Esophagus squamous epithelium (tissue), 5 donors: Measurements from ENCODE around the gene SUPT3H. TPM values are rescaled to one million over a fixed set of nuclear protein-coding genes. Genes with fewer than 3 reads are reported as not detected.

Source experiments
- DNase-seq: peaks from one replicate; lab custom pipeline; 2025; lab: John Stamatoyannopoulos, UW
- H3K27ac ChIP-seq, 4 donors: fragments of 200-600 bp; sonication (generic); one replicate each; pipeline ENCODE4 v1.5.1; 2016 to 2019; ENCODE audit warnings: mild to moderate bottlenecking in 1 of 4
- H3K27me3 ChIP-seq, 4 donors: fragments of 200-600 bp; sonication (generic); 1 replicate in 3 of 4; 2 replicates in 1 of 4; pipeline versions ENCODE4 v1.5.1 to v1.6.0; 2017 to 2021; ENCODE audit warnings: antibody characterized with exemption in 1 of 4
- H3K36me3 ChIP-seq, 3 donors: fragments of 200-600 bp; sonication (generic); one replicate each; pipeline ENCODE4 v1.5.1; 2016 to 2019
- H3K4me1 ChIP-seq, 3 donors: fragments of 200-600 bp; sonication (generic); one replicate each; pipeline ENCODE4 v1.5.1; 2017 to 2019
- H3K4me3 ChIP-seq, 4 donors: fragments of 200-600 bp; sonication (generic); 1 replicate in 3 of 4; 2 replicates in 1 of 4; pipeline ENCODE4 v1.5.1; 2016 to 2019; ENCODE audit warnings: mild to moderate bottlenecking in 2 of 4, moderate library complexity in 1 of 4
- H3K9me3 ChIP-seq, 3 donors: fragments of 200-600 bp; sonication (generic); one replicate each; pipeline ENCODE4 v1.5.1; 2016 to 2019
- CTCF ChIP-seq, 6 experiments: fragments of 450-650 bp in 4 of 6; fragments of 200-600 bp in 2 of 6; sonication (generic) in 2 of 6; IDR thresholded peaks; one replicate each; pipeline ENCODE4 v1.5.1; 2016 to 2019; ENCODE audit warnings: antibody characterized with exemption in 6 of 6, mild to moderate bottlenecking in 4 of 6, moderate library complexity in 4 of 6
- POLR2A ChIP-seq, 4 donors: fragments of 450-650 bp; IDR thresholded peaks; one replicate each; pipeline ENCODE4 v1.6.1; 2017; ENCODE audit warnings: antibody characterized with exemption in 4 of 4, mild to moderate bottlenecking in 4 of 4, moderate library complexity in 3 of 4
- WGBS, 2 donors: methylation state at CpG; one replicate each; pipeline ENCODE4 v1.1.5; 2018; 5-methylcytosine and 5-hydroxymethylcytosine counted together
- intact Hi-C: fragments of 100-400 bp; cut with DNase I; formaldehyde crosslinking; loops from one replicate; pipeline ENCODE4 v1.15.0; 2022
- total RNA-seq, 4 donors: library from RNA; depleted of rRNA; stranded (reverse); fragments of >200 nt; gene quantifications; one replicate each; pipeline ENCODE4 v1.1.0, GENCODE V29; 2016
- donor health status: DM: yes; HTN: yes; CAD: no.

SUPT3H gene
- total RNA-seq, 4 donors from 2014 or later: 3.6 to 10.9 (median 5.3) TPM

- Histone ChIP-seq H3K9me3 (no peaks in the 10 kb centered on the region), H3K36me3 (no peaks in the 10 kb centered on the region), H3K27me3 (no peaks in the 10 kb centered on the region), H3K4me1 (peaks cover 0 to 9% (median 0%) of the 10 kb centered on the region in 3 donors), H3K4me3 (no peak overlapping the region), H3K27ac (no peak overlapping the region)
- 87 to 89% methylated on average over 3 of the region's 3 CpGs for WGBS, 2 donors
- TF ChIP-seq POLR2A (IDR thresholded peaks at IDR 0.05): no peak
- no peak for TF ChIP-seq CTCF (IDR thresholded peaks at IDR 0.05)
- intact Hi-C loops: no loop called here
- no peak for DNase-seq
These were observed 5.7 kb downstream of the SUPT3H start for GRCh38 chr6:45371924-45372573.

- intact Hi-C loops: no loop called here
- no peaks in the 10 kb centered on the region for H3K9me3 ChIP-seq
- H3K36me3 ChIP-seq: no peaks in the 10 kb centered on the region
- WGBS, 2 donors: 81 to 84% methylated on average over 1 of the region's 1 CpG
- no peaks in the 10 kb centered on the region for H3K4me1 ChIP-seq
- no peak for DNase-seq
- H3K27ac ChIP-seq: no peak overlapping the region
- H3K27me3 ChIP-seq: no peaks in the 10 kb centered on the region
- H3K4me3 ChIP-seq: no peak overlapping the region
- TF ChIP-seq CTCF (IDR thresholded peaks at IDR 0.05) (no peak), POLR2A (IDR thresholded peaks at IDR 0.05) (no peak)
These were observed 7.9 kb downstream of the SUPT3H start for GRCh38 chr6:45369870-45370269.

- intact Hi-C loops: no loop called here
- Histone ChIP-seq H3K27me3 (no peaks in the 10 kb centered on the region), H3K36me3 (no peaks in the 10 kb centered on the region), H3K4me3 (no peak overlapping the region), H3K4me1 (no peaks in the 10 kb centered on the region), H3K9me3 (no peaks in the 10 kb centered on the region), H3K27ac (no peak overlapping the region)
- DNase-seq: no peak
- no peak for TF ChIP-seq CTCF (IDR thresholded peaks at IDR 0.05)
- no peak for TF ChIP-seq POLR2A (IDR thresholded peaks at IDR 0.05)
These were observed 9.7 kb downstream of the SUPT3H start for GRCh38 chr6:45367999-45368398.

GRCh38 chr6:45366534-45366933 lies 11.2 kb downstream of the SUPT3H start:
- WGBS, 2 donors: 85 to 90% methylated on average over 1 of the region's 1 CpG
- no peak overlapping the region for H3K4me3 ChIP-seq
- no peaks in the 10 kb centered on the region for H3K4me1 ChIP-seq
- no peak for DNase-seq
- intact Hi-C loops: no loop called here
- H3K36me3 ChIP-seq: no peaks in the 10 kb centered on the region
- no peaks in the 10 kb centered on the region for H3K27me3 ChIP-seq
- TF ChIP-seq POLR2A (IDR thresholded peaks at IDR 0.05) (no peak), CTCF (IDR thresholded peaks at IDR 0.05) (no peak)
- H3K27ac ChIP-seq: no peak overlapping the region
- H3K9me3 ChIP-seq: no peaks in the 10 kb centered on the region

- Histone ChIP-seq H3K27me3 (no peaks in the 10 kb centered on the region), H3K9me3 (no peaks in the 10 kb centered on the region), H3K4me3 (no peak overlapping the region), H3K27ac (no peak overlapping the region), H3K4me1 (no peaks in the 10 kb centered on the region), H3K36me3 (no peaks in the 10 kb centered on the region)
- intact Hi-C loops: no loop called here
- WGBS, 2 donors: 77 to 83% methylated on average over 1 of the region's 1 CpG
- TF ChIP-seq CTCF (IDR thresholded peaks at IDR 0.05) (no peak), POLR2A (IDR thresholded peaks at IDR 0.05) (no peak)
- no peak for DNase-seq
These were observed 12.7 kb downstream of the SUPT3H start for GRCh38 chr6:45365036-45365435.
